ENCODE results near the gene SMIM20. TPM values are rescaled to one million over a fixed set of nuclear protein-coding genes. Genes with fewer than 3 reads are reported as not detected.
A peak's percentile ranks its signal among the peaks of the same experiment; 100 is the strongest.

The SMIM20 gene
- total and polyA plus RNA-seq, 2 experiments from 2014 or later, result 56.6 to 82.9 TPM

DNA sequence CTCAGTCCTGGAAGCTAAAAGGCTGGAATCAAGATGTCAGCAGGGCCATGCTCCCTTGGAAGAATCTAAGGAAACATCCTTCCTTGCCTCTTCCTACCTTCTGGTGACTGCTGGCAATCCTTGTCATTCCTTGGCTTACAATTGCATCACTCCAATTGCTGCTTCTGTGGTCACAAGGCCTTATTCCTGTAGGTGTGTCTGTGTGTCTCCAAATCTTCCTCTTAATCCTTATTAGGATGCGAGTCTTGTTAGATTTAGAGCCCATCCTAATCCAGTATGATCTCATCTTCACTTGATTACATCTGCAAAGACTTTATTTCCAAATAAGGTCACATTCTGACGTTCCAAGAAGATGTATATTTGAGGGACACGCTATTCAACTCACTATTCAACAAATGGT is 52.2 kb downstream of the SMIM20 start:
- peaks cover 16% of the 10 kb centered on the region for H3K4me1 Mint-ChIP-seq
- no peak overlapping the region for H3K4me3 Mint-ChIP-seq
- Histone ChIP-seq H3K79me2 (replicated peaks; ENCODE audit: insufficient read depth) (no peaks in the 10 kb centered on the region), H3F3A (replicated peaks; ENCODE audit: low read depth) (no peaks in the 10 kb centered on the region), H3K4me3 (no peak overlapping the region), H3K36me3 (ENCODE audit: insufficient read depth) (no peaks in the 10 kb centered on the region), H2AFZ (peak overlapping the region; percentile 94; the same call in 1 of the 2 replicates), H3K9me2 (ENCODE audit: insufficient read depth) (no peaks in the 10 kb centered on the region), H3K27ac (ENCODE audit: low read depth) (no peak overlapping the region), H4K20me1 (replicated peaks; ENCODE audit: insufficient read depth) (no peaks in the 10 kb centered on the region), H3K4me1 (ENCODE audit: insufficient read depth) (peaks cover 13% of the 10 kb centered on the region), H3K4me2 (no peak overlapping the region), H3K27me3 (ENCODE audit: insufficient read depth) (no peaks in the 10 kb centered on the region)
- no peak for ATAC-seq
- TF ChIP-seq POLR2AphosphoS5 (IDR thresholded peaks at IDR 0.05; ENCODE audit: low read depth) (no peak), EZH2 (IDR thresholded peaks at IDR 0.05; ENCODE audit: low read depth, unreplicated experiment) (no peak), EZH2phosphoT487 (IDR thresholded peaks at IDR 0.05; ENCODE audit: unreplicated experiment) (no peak), STAT1 (IDR thresholded peaks at IDR 0.05; ENCODE audit: unreplicated experiment) (no peak), ZNF114 (CRISPR knock-in tag; IDR thresholded peaks at IDR 0.05) (no peak), JUNB (IDR thresholded peaks at IDR 0.05; ENCODE audit: unreplicated experiment) (no peak)
- TF ChIP-seq, protein P1, sequence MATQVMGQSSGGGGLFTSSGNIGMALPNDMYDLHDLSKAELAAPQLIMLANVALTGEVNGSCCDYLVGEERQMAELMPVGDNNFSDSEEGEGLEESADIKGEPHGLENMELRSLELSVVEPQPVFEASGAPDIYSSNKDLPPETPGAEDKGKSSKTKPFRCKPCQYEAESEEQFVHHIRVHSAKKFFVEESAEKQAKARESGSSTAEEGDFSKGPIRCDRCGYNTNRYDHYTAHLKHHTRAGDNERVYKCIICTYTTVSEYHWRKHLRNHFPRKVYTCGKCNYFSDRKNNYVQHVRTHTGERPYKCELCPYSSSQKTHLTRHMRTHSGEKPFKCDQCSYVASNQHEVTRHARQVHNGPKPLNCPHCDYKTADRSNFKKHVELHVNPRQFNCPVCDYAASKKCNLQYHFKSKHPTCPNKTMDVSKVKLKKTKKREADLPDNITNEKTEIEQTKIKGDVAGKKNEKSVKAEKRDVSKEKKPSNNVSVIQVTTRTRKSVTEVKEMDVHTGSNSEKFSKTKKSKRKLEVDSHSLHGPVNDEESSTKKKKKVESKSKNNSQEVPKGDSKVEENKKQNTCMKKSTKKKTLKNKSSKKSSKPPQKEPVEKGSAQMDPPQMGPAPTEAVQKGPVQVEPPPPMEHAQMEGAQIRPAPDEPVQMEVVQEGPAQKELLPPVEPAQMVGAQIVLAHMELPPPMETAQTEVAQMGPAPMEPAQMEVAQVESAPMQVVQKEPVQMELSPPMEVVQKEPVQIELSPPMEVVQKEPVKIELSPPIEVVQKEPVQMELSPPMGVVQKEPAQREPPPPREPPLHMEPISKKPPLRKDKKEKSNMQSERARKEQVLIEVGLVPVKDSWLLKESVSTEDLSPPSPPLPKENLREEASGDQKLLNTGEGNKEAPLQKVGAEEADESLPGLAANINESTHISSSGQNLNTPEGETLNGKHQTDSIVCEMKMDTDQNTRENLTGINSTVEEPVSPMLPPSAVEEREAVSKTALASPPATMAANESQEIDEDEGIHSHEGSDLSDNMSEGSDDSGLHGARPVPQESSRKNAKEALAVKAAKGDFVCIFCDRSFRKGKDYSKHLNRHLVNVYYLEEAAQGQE (IDR thresholded peaks at IDR 0.05; ENCODE audit: unreplicated experiment), result no peak
- TF ChIP-seq, protein P2, sequence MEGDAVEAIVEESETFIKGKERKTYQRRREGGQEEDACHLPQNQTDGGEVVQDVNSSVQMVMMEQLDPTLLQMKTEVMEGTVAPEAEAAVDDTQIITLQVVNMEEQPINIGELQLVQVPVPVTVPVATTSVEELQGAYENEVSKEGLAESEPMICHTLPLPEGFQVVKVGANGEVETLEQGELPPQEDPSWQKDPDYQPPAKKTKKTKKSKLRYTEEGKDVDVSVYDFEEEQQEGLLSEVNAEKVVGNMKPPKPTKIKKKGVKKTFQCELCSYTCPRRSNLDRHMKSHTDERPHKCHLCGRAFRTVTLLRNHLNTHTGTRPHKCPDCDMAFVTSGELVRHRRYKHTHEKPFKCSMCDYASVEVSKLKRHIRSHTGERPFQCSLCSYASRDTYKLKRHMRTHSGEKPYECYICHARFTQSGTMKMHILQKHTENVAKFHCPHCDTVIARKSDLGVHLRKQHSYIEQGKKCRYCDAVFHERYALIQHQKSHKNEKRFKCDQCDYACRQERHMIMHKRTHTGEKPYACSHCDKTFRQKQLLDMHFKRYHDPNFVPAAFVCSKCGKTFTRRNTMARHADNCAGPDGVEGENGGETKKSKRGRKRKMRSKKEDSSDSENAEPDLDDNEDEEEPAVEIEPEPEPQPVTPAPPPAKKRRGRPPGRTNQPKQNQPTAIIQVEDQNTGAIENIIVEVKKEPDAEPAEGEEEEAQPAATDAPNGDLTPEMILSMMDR (conservative IDR thresholded peaks at IDR 0.05; ENCODE audit: low read depth in 2 of 2), result no peak
- TF ChIP-seq, protein P3, sequence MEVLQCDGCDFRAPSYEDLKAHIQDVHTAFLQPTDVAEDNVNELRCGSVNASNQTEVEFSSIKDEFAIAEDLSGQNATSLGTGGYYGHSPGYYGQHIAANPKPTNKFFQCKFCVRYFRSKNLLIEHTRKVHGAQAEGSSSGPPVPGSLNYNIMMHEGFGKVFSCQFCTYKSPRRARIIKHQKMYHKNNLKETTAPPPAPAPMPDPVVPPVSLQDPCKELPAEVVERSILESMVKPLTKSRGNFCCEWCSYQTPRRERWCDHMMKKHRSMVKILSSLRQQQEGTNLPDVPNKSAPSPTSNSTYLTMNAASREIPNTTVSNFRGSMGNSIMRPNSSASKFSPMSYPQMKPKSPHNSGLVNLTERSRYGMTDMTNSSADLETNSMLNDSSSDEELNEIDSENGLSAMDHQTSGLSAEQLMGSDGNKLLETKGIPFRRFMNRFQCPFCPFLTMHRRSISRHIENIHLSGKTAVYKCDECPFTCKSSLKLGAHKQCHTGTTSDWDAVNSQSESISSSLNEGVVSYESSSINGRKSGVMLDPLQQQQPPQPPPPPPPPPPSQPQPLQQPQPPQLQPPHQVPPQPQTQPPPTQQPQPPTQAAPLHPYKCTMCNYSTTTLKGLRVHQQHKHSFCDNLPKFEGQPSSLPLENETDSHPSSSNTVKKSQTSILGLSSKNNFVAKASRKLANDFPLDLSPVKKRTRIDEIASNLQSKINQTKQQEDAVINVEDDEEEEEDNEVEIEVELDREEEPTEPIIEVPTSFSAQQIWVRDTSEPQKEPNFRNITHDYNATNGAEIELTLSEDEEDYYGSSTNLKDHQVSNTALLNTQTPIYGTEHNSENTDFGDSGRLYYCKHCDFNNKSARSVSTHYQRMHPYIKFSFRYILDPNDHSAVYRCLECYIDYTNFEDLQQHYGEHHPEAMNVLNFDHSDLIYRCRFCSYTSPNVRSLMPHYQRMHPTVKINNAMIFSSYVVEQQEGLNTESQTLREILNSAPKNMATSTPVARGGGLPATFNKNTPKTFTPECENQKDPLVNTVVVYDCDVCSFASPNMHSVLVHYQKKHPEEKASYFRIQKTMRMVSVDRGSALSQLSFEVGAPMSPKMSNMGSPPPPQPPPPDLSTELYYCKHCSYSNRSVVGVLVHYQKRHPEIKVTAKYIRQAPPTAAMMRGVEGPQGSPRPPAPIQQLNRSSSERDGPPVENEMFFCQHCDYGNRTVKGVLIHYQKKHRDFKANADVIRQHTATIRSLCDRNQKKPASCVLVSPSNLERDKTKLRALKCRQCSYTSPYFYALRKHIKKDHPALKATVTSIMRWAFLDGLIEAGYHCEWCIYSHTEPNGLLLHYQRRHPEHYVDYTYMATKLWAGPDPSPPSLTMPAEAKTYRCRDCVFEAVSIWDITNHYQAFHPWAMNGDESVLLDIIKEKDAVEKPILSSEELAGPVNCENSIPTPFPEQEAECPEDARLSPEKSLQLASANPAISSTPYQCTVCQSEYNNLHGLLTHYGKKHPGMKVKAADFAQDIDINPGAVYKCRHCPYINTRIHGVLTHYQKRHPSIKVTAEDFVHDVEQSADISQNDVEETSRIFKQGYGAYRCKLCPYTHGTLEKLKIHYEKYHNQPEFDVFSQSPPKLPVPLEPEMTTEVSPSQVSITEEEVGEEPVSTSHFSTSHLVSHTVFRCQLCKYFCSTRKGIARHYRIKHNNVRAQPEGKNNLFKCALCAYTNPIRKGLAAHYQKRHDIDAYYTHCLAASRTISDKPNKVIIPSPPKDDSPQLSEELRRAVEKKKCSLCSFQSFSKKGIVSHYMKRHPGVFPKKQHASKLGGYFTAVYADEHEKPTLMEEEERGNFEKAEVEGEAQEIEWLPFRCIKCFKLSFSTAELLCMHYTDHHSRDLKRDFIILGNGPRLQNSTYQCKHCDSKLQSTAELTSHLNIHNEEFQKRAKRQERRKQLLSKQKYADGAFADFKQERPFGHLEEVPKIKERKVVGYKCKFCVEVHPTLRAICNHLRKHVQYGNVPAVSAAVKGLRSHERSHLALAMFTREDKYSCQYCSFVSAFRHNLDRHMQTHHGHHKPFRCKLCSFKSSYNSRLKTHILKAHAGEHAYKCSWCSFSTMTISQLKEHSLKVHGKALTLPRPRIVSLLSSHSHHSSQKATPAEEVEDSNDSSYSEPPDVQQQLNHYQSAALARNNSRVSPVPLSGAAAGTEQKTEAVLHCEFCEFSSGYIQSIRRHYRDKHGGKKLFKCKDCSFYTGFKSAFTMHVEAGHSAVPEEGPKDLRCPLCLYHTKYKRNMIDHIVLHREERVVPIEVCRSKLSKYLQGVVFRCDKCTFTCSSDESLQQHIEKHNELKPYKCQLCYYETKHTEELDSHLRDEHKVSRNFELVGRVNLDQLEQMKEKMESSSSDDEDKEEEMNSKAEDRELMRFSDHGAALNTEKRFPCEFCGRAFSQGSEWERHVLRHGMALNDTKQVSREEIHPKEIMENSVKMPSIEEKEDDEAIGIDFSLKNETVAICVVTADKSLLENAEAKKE (CRISPR knock-in tag; IDR thresholded peaks at IDR 0.05), result no peak
- no peak overlapping the region for H3K27ac Mint-ChIP-seq
- no peaks in the 10 kb centered on the region for H3K36me3 Mint-ChIP-seq (ENCODE audit: low read depth)
- no peak for DNase-seq (ENCODE audit: low spot score)
- H3K27me3 Mint-ChIP-seq (ENCODE audit: insufficient read depth, low read depth, poor library complexity), result peaks cover 5% of the 10 kb centered on the region
- no peaks in the 10 kb centered on the region for H3K9me3 Mint-ChIP-seq

Measured in GM23338 (cell line).